Inferior parietal cortex (tissue), 1 donor: Measurements from ENCODE around the gene SLC46A1.

Experiments
- DNase-seq: peaks from one replicate; pipeline ENCODE4 v3.0.0-alpha.2; 2016; ENCODE audit errors: extremely low spot score

Gene SLC46A1

GRCh38 chr17:28404461-28404811, 1.6 kb downstream of the SLC46A1 start:
- no peak for DNase-seq

GRCh38 chr17:28404007-28404406, 2.0 kb downstream of the SLC46A1 start:
- DNase-seq = no peak

- no peak for DNase-seq
These were observed 3.2 kb downstream of the SLC46A1 start for GRCh38 chr17:28402844-28403243.

- no peak for DNase-seq
These were observed 3.8 kb downstream of the SLC46A1 start for GRCh38 chr17:28402224-28402630.

- DNase-seq = no peak
These were observed 6.2 kb downstream of the SLC46A1 start for GRCh38 chr17:28399808-28400207.

- DNase-seq = no peak
These were observed 7.6 kb downstream of the SLC46A1 start for GRCh38 chr17:28398280-28398981.

GRCh38 chr17:28397687-28398279, 8.2 kb downstream of the SLC46A1 start:
- no peak for DNase-seq

- DNase-seq = no peak
These were observed 8.7 kb downstream of the SLC46A1 start for GRCh38 chr17:28397275-28397674.

- DNase-seq = no peak
These were observed 9.3 kb downstream of the SLC46A1 start for GRCh38 chr17:28396635-28397239.

- no peak for DNase-seq
These were observed 10.0 kb downstream of the SLC46A1 start for GRCh38 chr17:28395968-28396367.

- DNase-seq = no peak
These were observed 10.6 kb downstream of the SLC46A1 start for GRCh38 chr17:28395426-28395825.

- no peak for DNase-seq
These were observed 11.5 kb downstream of the SLC46A1 start for GRCh38 chr17:28394337-28395116.

GRCh38 chr17:28392491-28392890, 13.5 kb downstream of the SLC46A1 start:
- DNase-seq = no peak

GRCh38 chr17:28391401-28391800, 14.6 kb downstream of the SLC46A1 start:
- no peak for DNase-seq

- no peak for DNase-seq
These were observed 15.0 kb downstream of the SLC46A1 start for GRCh38 chr17:28390984-28391383.

- no peak for DNase-seq
These were observed 15.4 kb downstream of the SLC46A1 start for GRCh38 chr17:28390563-28390962.

- DNase-seq = no peak
These were observed 15.9 kb downstream of the SLC46A1 start for GRCh38 chr17:28390141-28390540.

GRCh38 chr17:28388106-28388505, 17.9 kb downstream of the SLC46A1 start:
- DNase-seq = no peak

GRCh38 chr17:28386391-28386790, 19.6 kb downstream of the SLC46A1 start:
- no peak for DNase-seq

GRCh38 chr17:28385406-28385805, 20.6 kb downstream of the SLC46A1 start:
- DNase-seq = no peak

GRCh38 chr17:28385037-28385400, 21.0 kb downstream of the SLC46A1 start:
- no peak for DNase-seq

GRCh38 chr17:28384281-28385036, 21.6 kb downstream of the SLC46A1 start:
- DNase-seq = no peak
